HepG2 (cell line): ENCODE results near the gene TEKT2. TPM values are rescaled to one million over a fixed set of nuclear protein-coding genes. Genes with fewer than 3 reads are reported as not detected.

ENCODE experiments used
- AHR ChIP-seq: IDR thresholded peaks from 2 replicates; pipeline ENCODE4 v1.6.1; 2018; ENCODE audit warnings: missing genetic modification reagents, missing compliant biosample characterization
- ATF2 ChIP-seq: sonication (generic); formaldehyde crosslinking; IDR thresholded peaks from 2 replicates; pipeline ENCODE4 v1.4.0; 2020; ENCODE audit warnings: missing genetic modification reagents
- ATF7-NPFF ChIP-seq: sonication (generic); formaldehyde crosslinking; IDR thresholded peaks from 2 replicates; pipeline ENCODE4 v1.8.1; 2023; ENCODE audit warnings: mild to moderate bottlenecking, low read depth, missing genetic modification reagents, moderate library complexity
- EHMT2 ChIP-seq: fragments of 200-600 bp; sonication (generic); IDR thresholded peaks from 2 replicates; pipeline ENCODE4 v1.7.0; 2017; ENCODE audit warnings: antibody characterized with exemption, low read depth, low read length, borderline replicate concordance
- HIVEP1 ChIP-seq: sonication (generic); formaldehyde crosslinking; IDR thresholded peaks from 2 replicates; pipeline ENCODE4 v1.4.0; 2020; ENCODE audit warnings: mild to moderate bottlenecking, missing genetic modification reagents
- ISX ChIP-seq: sonication (generic); formaldehyde crosslinking; conservative IDR thresholded peaks from 2 replicates; pipeline ENCODE4 v1.5.0; 2020; ENCODE audit warnings: missing genetic modification reagents
- NFE2 ChIP-seq: sonication (generic); formaldehyde crosslinking; IDR thresholded peaks from 2 replicates; pipeline ENCODE4 v1.4.0; 2020; ENCODE audit warnings: missing genetic modification reagents
- PHB2 ChIP-seq: fragments of 450-650 bp; IDR thresholded peaks from 2 replicates; pipeline ENCODE4 v1.6.1; 2018; ENCODE audit not compliant: partially characterized antibody
- SCMH1 ChIP-seq: sonication (generic); formaldehyde crosslinking; IDR thresholded peaks from 2 replicates; pipeline ENCODE4 v1.9.0; 2021; ENCODE audit warnings: missing genetic modification reagents, mild to moderate bottlenecking, borderline replicate concordance
- SIX1 ChIP-seq: sonication (generic); formaldehyde crosslinking; IDR thresholded peaks from 2 replicates; pipeline ENCODE4 v1.4.0; 2020; ENCODE audit warnings: missing genetic modification reagents, borderline replicate concordance
- SYNCRIP ChIP-seq: fragments of 200-400 bp; formaldehyde crosslinking; IDR thresholded peaks from 2 replicates; pipeline ENCODE4 v1.6.1; 2018; ENCODE audit warnings: mild to moderate bottlenecking, low read depth, low read length; ENCODE audit not compliant: insufficient read depth
- ZFP62 ChIP-seq: sonication (generic); formaldehyde crosslinking; IDR thresholded peaks from 2 replicates; pipeline ENCODE4 v1.4.0; 2020; ENCODE audit warnings: missing genetic modification reagents
- ZMYM3 ChIP-seq: sonication (generic); formaldehyde crosslinking; IDR thresholded peaks from 2 replicates; pipeline ENCODE4 v1.5.1; 2020; ENCODE audit warnings: mild to moderate bottlenecking, missing genetic modification reagents
- ZNF143 ChIP-seq: sonication (generic); formaldehyde crosslinking; IDR thresholded peaks from 2 replicates; pipeline ENCODE4 v1.4.0; 2020; ENCODE audit warnings: missing genetic modification reagents
- ZNF292 ChIP-seq: sonication (generic); formaldehyde crosslinking; IDR thresholded peaks from 2 replicates; pipeline ENCODE4 v1.8.1; 2022; ENCODE audit warnings: mild to moderate bottlenecking, low read depth, missing genetic modification reagents, borderline replicate concordance
- ZNF646 ChIP-seq: sonication (generic); formaldehyde crosslinking; IDR thresholded peaks from 2 replicates; pipeline ENCODE4 v1.9.0; 2021; ENCODE audit warnings: mild to moderate bottlenecking, missing genetic modification reagents
- ZNF691 ChIP-seq: sonication (generic); formaldehyde crosslinking; IDR thresholded peaks from 2 replicates; pipeline ENCODE4 v1.4.0; 2020; ENCODE audit warnings: missing genetic modification reagents, low read depth, mild to moderate bottlenecking, borderline replicate concordance
- polyA plus RNA-seq, 8 experiments: library from polyadenylated mRNA; depleted of rRNA in 3 of 8; stranded (reverse) in 7 of 8; unstranded in 1 of 8; fragments of >200 nt; fragmentation: Illumina TruSeq in 4 of 8; extraction: Trizol in 4 of 8; gene quantifications; 2 replicates each; pipeline versions ENCODE4 v1.2.1 to v1.2.3, GENCODE V29; 2011 to 2016; ENCODE audit warnings: low read depth in 4 of 8, missing spikeins in 1 of 8, mixed read lengths in 1 of 8; ENCODE audit not compliant: insufficient read depth in 1 of 8
- total RNA-seq, 5 experiments: library from RNA; depleted of rRNA; stranded (reverse); fragments of >200 nt; fragmentation: Illumina TruSeq; extraction: Trizol; gene quantifications; 2 replicates each; pipeline ENCODE4 v1.2.3, GENCODE V29; 2016; ENCODE audit warnings: low read depth in 1 of 5
- TF ChIP-seq, protein P1 (sequence below): sonication (generic); formaldehyde crosslinking; conservative IDR thresholded peaks from 2 replicates; pipeline ENCODE4 v1.8.0; 2022; ENCODE audit warnings: mild to moderate bottlenecking, moderate library complexity, missing genetic modification reagents

TEKT2 gene
- total and polyA plus RNA-seq, 2 of the 13 experiments (the other 11 are each of a cell fraction or from before 2014, with no cell fraction given), result 0.31 to 0.38 TPM

DNA sequence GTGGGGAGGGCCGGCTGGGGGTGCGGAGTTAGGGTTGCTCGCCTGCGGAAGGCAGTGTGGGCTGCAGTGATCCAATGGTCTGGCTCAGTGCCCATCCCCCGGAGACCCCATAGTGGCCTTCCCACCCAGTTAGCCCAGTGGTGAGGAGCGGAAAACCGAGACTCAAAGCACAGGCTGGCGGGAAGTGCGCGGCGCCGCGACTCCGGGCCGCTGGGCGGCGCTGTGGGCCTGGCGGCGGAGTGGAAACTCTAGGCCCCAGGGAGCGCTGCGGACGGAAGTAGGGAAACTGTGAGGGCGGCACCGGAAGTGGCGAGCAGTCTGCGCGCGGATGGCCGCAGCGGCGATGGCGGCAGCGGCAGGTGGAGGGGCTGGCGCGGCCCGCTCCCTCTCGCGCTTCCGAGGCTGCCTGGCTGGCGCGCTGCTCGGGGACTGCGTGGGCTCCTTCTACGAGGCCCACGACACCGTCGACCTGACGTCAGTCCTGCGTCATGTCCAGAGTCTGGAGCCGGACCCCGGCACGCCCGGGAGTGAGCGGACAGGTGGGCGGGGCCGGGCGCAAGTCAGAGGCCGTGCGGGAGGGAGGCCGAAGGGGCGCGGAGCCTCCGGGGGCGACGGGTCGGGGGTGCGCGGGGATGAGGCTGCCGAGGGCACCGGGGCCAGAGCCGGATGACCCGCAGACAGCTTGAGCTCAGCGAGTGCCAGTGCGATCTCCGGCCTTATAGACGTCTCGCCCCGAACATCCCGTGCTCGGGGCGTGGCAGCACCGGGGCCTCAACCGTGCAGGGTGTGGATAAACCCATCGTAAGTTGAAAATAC, 4.9 kb downstream of the TEKT2 start, which contains the start of gene ADPRS (continued):
- TF ChIP-seq ZNF691 (CRISPR knock-in tag), result 0 out of 2 replicates have a peak, but pooled peaks have one; percentile 20
- TF ChIP-seq HIVEP1 (CRISPR knock-in tag), result no peak
- TF ChIP-seq ISX, result peak; percentile 69
- no peak for TF ChIP-seq ZFP62 (CRISPR knock-in tag)
- TF ChIP-seq AHR (CRISPR knock-in tag), result peak; percentile 75
- TF ChIP-seq ZNF292, result no peak
- peak; percentile 91 for TF ChIP-seq ATF7-NPFF
- peak; percentile 82 for TF ChIP-seq ATF2 (CRISPR knock-in tag)
- TF ChIP-seq ZNF143 (CRISPR knock-in tag), result peak; percentile 83
- no peak for TF ChIP-seq NFE2 (CRISPR knock-in tag)
- no peak for TF ChIP-seq EHMT2
- TF ChIP-seq, protein P1, sequence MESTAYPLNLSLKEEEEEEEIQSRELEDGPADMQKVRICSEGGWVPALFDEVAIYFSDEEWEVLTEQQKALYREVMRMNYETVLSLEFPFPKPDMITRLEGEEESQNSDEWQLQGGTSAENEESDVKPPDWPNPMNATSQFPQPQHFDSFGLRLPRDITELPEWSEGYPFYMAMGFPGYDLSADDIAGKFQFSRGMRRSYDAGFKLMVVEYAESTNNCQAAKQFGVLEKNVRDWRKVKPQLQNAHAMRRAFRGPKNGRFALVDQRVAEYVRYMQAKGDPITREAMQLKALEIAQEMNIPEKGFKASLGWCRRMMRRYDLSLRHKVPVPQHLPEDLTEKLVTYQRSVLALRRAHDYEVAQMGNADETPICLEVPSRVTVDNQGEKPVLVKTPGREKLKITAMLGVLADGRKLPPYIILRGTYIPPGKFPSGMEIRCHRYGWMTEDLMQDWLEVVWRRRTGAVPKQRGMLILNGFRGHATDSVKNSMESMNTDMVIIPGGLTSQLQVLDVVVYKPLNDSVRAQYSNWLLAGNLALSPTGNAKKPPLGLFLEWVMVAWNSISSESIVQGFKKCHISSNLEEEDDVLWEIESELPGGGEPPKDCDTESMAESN (CRISPR knock-in tag), result peak; percentile 84; the same call in 1 of the 2 replicates
- peak; percentile 68; the same call in 1 of the 2 replicates for TF ChIP-seq ZNF646 (CRISPR knock-in tag)
- TF ChIP-seq SYNCRIP, result no peak
- TF ChIP-seq PHB2, result no peak
- TF ChIP-seq SIX1 (CRISPR knock-in tag), result 0 out of 2 replicates have a peak, but pooled peaks have one; percentile 24
- TF ChIP-seq SCMH1 (CRISPR knock-in tag), result no peak
- TF ChIP-seq ZMYM3, result no peak
